Tibial artery (tissue), 4 donors: ENCODE measurements around the gene ARAP2.

Experiments used
- DNase-seq, 2 donors: peaks; one replicate each; pipeline ENCODE4 v3.0.0-alpha.2; 2019
- H3K27ac ChIP-seq, 2 donors: fragments of 200-600 bp; sonication (generic) in 1 of 2; 1 replicate in 1 of 2; 2 replicates in 1 of 2; pipeline ENCODE4 v1.5.1; 2018 to 2019; ENCODE audit warnings: mild to moderate bottlenecking in 1 of 2
- H3K27me3 ChIP-seq, 2 donors: fragments of 200-600 bp; sonication (generic) in 1 of 2; one replicate each; pipeline versions ENCODE4 v1.5.1 to v1.6.0; 2016 to 2019
- H3K36me3 ChIP-seq, 3 donors: fragments of 200-600 bp; sonication (generic) in 2 of 3; one replicate each; pipeline ENCODE4 v1.5.1; 2016 to 2019; ENCODE audit warnings: mild to moderate bottlenecking in 2 of 3
- H3K4me1 ChIP-seq, 4 donors: fragments of 200-600 bp; sonication (generic) in 2 of 4; 1 replicate in 3 of 4; 2 replicates in 1 of 4; pipeline ENCODE4 v1.5.1; 2016 to 2019
- H3K4me3 ChIP-seq, 2 donors: fragments of 200-600 bp; sonication (generic) in 1 of 2; 1 replicate in 1 of 2; 2 replicates in 1 of 2; pipeline ENCODE4 v1.5.1; 2018 to 2019; ENCODE audit warnings: mild to moderate bottlenecking in 2 of 2
- H3K9me3 ChIP-seq, 3 donors: fragments of 200-600 bp; sonication (generic) in 1 of 3; one replicate each; pipeline ENCODE4 v1.5.1; 2016 to 2019
- intact Hi-C: fragments of 100-400 bp; cut with DNase I; formaldehyde crosslinking; loops from one replicate; pipeline ENCODE4 v1.15.0; 2023; ENCODE audit warnings: low total_unique reads
- TF ChIP-seq, protein P1 (sequence below), 2 experiments: fragments of 200-600 bp in 1 of 2; fragments of 450-650 bp in 1 of 2; IDR thresholded peaks; one replicate each; pipeline ENCODE4 v1.5.1; 2017 to 2019; ENCODE audit warnings: antibody characterized with exemption in 2 of 2, mild to moderate bottlenecking in 1 of 2, moderate library complexity in 1 of 2

Gene ARAP2

DNA sequence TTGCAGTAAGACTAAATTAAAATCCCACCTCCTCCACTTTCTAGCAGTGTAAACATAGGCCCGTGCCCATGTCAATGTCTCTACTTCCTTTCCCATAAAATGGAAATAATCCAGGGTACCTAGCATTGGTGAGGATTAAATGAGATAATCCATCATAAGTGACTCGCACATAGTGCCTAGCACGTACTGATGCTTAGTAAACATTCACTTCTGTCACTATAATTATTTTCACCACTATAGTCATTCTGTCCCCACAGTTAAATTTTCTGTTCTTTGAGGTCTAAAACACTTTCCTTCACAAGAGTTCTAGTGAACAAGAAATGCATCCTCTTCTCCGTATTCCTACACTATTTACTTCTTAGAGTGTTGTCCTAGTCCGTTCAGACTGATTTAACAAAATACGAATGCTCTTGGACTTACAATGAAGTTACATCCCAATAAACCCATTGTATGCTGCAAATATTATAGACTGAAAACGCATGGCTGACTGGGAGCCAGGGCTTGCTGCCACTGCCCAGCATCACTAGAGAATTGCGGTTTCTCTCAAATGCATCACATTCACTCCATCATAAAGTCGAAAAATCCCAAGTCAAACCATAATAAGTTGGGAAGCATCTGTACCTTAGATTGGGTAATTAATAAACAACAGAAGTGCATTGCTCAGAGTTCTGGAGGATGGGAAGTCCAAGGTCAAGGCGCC, 10.6 kb downstream of the ARAP2 start:
- Histone ChIP-seq H3K4me3 (no peak overlapping the region), H3K9me3 (no peaks in the 10 kb centered on the region), H3K27ac (no peak overlapping the region), H3K4me1 (no peaks in the 10 kb centered on the region), H3K36me3 (no peaks in the 10 kb centered on the region), H3K27me3 (no peaks in the 10 kb centered on the region)
- intact Hi-C loops: no loop called here
- TF ChIP-seq, protein P1, sequence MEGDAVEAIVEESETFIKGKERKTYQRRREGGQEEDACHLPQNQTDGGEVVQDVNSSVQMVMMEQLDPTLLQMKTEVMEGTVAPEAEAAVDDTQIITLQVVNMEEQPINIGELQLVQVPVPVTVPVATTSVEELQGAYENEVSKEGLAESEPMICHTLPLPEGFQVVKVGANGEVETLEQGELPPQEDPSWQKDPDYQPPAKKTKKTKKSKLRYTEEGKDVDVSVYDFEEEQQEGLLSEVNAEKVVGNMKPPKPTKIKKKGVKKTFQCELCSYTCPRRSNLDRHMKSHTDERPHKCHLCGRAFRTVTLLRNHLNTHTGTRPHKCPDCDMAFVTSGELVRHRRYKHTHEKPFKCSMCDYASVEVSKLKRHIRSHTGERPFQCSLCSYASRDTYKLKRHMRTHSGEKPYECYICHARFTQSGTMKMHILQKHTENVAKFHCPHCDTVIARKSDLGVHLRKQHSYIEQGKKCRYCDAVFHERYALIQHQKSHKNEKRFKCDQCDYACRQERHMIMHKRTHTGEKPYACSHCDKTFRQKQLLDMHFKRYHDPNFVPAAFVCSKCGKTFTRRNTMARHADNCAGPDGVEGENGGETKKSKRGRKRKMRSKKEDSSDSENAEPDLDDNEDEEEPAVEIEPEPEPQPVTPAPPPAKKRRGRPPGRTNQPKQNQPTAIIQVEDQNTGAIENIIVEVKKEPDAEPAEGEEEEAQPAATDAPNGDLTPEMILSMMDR (IDR thresholded peaks at IDR 0.05): no peak
- DNase-seq: no peak

DNA sequence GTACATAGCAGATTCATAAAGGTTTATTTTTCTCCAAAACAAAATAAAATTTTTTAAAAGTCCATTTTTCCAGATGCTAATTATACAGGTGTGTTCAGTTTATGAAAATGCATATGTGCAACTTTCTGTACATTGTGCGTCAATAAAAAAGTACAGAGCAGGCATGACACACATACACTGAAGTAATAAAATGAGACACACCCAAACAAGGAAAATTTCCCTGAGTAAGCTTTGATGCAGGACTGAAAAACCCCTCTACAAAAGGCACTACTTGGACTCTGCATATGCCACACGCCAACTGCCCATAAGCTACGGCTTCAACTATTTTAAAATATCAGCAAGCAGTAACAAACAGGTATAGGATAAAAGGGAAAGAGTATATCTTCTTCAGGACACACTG, 13.8 kb downstream of the ARAP2 start:
- no peaks in the 10 kb centered on the region for H3K36me3 ChIP-seq
- no peak overlapping the region for H3K27ac ChIP-seq
- no peaks in the 10 kb centered on the region for H3K27me3 ChIP-seq
- TF ChIP-seq, protein P1 (IDR thresholded peaks at IDR 0.05): no peak
- no peaks in the 10 kb centered on the region for H3K4me1 ChIP-seq
- H3K4me3 ChIP-seq: no peak overlapping the region
- H3K9me3 ChIP-seq: no peaks in the 10 kb centered on the region
- intact Hi-C loops: no loop called here
- no peak for DNase-seq

- no peak overlapping the region for H3K27ac ChIP-seq
- H3K4me3 ChIP-seq: no peak overlapping the region
- H3K36me3 ChIP-seq: no peaks in the 10 kb centered on the region
Observed at GRCh38 chr4:36227913-36228312, 16.4 kb downstream of the ARAP2 start.

DNA sequence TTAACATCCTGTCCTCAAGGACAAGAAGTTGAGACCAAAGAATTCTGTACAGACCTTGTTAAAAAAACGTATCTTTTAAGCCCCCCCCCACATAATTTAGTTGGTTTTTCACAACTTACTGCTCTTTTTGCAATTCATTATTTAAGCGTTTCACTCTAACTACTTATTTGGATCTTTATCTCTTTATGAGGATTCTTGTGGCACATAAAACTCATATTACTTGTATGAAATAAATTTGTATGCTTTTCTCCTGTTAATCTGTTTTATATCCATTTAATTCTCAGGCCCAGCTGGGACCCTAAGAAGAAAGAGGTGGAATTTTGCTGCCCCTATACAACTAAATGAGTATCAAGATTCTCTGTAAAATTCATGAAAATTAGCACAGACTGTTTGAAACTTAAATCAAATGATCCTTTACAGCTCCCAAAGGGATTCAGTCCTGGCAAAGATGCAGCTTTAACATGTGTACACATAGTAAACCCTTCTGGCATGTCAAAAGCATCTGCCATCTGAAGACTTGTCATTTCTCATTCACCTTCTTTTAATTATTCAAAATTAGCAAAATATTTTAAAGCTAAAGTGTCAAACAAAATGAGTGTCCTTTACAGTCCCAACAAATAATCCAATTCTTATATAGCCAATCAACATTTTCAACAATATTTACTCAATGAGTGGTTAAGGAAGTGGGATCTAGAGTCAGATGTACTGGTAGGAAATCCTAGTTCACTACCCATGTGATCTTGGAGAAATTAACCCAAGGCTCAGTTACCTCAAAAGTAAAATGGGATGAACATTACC, 17.7 kb downstream of the ARAP2 start:
- Histone ChIP-seq H3K9me3 (no peaks in the 10 kb centered on the region), H3K36me3 (no peaks in the 10 kb centered on the region), H3K4me3 (no peak overlapping the region), H3K4me1 (no peaks in the 10 kb centered on the region), H3K27me3 (no peaks in the 10 kb centered on the region), H3K27ac (no peak overlapping the region)
- no peak for DNase-seq
- intact Hi-C loops: no loop called here
- TF ChIP-seq, protein P1 (IDR thresholded peaks at IDR 0.05): no peak

More at GRCh38 chr4:36227913-36228312, 16.4 kb downstream of the ARAP2 start:
- Histone ChIP-seq H3K9me3 (no peaks in the 10 kb centered on the region), H3K4me1 (no peaks in the 10 kb centered on the region), H3K27me3 (no peaks in the 10 kb centered on the region)
- no peak for DNase-seq
- TF ChIP-seq, protein P1 (IDR thresholded peaks at IDR 0.05): no peak
- intact Hi-C loops: no loop called here

DNA sequence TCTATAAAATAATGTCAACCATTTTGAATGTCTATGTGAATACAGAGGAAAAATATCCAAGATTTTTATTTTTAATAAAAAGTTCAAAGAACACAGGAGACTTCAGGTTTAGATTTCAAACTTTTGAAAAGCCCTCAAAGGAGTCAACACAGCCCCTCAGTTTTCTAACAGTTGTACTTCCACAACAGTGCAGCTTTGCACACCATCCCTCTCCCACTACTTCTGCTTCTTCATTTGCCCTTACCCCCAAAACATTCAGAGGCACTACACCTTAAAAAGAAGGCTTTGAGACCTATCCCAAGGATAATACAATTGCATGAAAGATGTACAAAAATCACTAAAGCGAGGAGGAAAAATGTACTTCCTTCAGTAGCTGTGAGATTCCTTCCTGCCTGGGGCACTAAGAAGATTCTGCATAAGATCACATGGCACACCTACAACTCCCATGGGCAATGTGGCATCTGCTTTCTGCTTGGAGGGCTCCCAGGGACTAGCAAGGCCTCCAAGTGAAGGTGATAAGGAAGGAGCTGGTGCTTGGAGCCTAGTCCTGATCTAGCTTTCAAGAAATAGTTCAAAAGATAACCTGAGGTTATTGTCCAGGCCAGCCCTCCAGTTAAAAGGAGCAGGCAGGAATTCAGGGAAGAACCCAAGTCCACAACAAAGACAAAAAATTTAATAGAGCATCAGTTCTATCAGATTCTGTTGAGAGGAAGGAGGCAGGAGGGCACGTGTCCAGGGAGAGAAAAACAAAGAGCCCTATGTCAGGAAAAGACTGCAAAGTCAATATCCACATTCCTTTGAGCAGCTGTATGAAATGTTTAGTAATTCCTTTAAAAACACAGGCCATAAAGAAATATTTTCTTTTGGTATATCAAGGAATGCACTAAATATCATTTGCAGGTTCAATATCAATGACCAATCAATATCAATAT, 19.1 kb downstream of the ARAP2 start:
- Histone ChIP-seq H3K36me3 (no peaks in the 10 kb centered on the region), H3K27me3 (no peaks in the 10 kb centered on the region), H3K4me3 (no peak overlapping the region), H3K4me1 (no peaks in the 10 kb centered on the region), H3K27ac (no peak overlapping the region), H3K9me3 (no peaks in the 10 kb centered on the region)
- intact Hi-C loops: no loop called here
- DNase-seq: no peak
- TF ChIP-seq, protein P1 (IDR thresholded peaks at IDR 0.05): no peak
